Urothelium cell line (cell line): Measurements from ENCODE around the gene MOCS3.
A peak's percentile ranks its signal among the peaks of the same experiment; 100 is the strongest.

ENCODE experiments used
- DNase-seq: peaks from one replicate; pipeline ENCODE4 v3.0.0; 2011; ENCODE audit warnings: low spot score, mixed read lengths
- FAIRE-seq: peaks from 2 replicates; lab custom pipeline; 2011; peaks lifted over from hg19 to GRCh38; lab: Jason Lieb, UNC

MOCS3 gene, protein sequence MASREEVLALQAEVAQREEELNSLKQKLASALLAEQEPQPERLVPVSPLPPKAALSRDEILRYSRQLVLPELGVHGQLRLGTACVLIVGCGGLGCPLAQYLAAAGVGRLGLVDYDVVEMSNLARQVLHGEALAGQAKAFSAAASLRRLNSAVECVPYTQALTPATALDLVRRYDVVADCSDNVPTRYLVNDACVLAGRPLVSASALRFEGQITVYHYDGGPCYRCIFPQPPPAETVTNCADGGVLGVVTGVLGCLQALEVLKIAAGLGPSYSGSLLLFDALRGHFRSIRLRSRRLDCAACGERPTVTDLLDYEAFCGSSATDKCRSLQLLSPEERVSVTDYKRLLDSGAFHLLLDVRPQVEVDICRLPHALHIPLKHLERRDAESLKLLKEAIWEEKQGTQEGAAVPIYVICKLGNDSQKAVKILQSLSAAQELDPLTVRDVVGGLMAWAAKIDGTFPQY

DNA sequence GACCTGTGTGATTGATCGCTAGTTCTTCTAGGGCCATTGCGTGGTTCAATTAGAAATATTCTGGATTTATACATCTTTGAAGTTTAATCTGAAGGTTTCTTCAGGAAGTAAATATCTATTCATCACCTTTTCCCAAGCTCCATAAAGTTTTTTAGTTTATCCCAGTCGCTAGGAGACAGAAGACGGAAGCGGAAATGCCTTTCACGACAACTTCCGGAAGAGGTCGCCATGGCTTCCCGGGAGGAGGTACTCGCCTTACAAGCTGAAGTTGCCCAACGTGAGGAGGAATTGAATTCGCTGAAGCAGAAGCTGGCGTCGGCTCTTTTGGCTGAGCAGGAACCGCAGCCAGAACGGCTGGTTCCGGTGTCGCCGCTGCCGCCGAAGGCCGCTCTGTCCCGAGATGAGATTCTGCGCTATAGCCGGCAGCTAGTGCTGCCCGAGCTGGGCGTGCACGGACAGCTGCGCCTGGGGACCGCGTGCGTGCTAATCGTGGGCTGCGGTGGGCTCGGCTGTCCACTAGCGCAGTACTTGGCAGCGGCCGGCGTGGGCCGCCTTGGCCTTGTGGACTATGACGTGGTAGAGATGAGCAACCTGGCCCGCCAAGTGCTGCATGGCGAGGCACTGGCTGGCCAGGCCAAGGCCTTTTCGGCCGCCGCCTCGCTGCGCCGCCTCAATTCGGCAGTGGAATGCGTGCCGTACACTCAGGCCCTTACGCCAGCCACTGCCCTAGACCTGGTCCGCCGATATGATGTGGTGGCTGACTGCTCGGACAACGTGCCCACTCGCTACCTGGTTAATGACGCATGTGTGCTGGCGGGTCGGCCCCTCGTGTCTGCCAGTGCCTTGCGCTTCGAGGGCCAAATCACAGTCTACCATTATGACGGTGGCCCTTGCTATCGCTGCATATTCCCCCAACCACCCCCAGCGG is at the start of gene MOCS3:
Gene MOCS3, plus strand, starts transcription at position 204 of the 928 bp plus-strand sequence. Its CDS starts 25 bp downstream, at position 229.
- DNase-seq (peak; percentile 92), FAIRE-seq (peak; percentile 87)

DNA sequence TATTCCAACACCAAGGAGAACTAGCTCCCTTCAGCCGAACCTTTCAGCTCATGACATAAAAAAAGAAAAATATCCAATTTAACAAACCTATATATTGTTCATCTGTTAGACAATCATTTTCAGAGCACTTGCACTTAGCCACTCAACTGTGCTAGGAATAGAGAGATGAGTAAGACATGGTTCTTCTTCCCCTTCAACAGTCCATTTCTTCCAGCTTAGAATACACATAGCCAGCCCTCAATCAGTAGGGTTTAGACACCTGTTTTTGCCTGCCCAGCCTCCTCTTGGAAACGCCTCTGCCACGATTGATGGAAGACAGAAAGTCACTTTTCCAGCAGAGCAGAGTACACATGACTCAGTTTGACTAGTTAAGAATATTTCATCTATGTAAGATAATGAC is 49.2 kb upstream of the MOCS3 start:
- no peak for FAIRE-seq

DNA sequence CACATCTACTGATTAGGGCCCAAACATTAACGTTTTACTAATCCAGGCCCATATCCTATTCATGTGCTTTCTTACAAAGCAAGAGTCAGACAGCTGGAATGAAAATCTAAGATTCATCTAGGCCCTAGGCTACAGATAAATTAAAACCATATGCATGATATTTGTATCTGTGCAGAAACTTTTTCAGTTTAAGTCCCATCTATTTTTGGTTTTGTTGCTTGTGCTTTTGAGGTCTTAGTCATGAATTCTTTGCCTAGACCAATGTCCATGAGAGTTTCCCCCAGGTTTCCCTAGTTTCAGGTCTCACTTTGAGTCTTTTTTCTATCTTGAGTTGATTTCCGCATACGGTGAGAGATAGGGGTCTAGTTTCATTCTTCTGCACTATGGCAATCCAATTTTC is 47.6 kb upstream of the MOCS3 start:
- DNase-seq (no peak), FAIRE-seq (no peak)

More for the DNA sequence above, 49.2 kb upstream of the MOCS3 start:
- DNase-seq, result no peak

DNA sequence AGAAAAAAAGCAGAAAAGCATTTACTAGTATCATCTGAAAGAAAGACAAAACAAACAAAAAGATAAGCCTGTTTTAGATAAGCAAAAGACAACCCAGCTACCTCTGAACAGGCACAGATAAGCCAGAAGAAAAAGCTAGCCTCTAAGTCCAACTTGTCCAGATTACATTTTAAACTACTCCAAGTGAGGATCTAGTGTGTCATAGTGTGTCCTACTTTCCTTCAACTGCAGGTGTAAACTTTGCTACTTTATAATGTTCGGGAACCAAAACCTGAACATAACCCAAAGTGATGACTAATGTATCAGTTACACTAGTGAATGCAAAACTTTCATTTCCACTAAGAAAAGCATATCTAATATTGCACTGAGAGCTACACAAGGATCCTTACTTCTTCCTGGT is 46.9 kb upstream of the MOCS3 start:
- no peak for DNase-seq
- FAIRE-seq, result no peak

DNA sequence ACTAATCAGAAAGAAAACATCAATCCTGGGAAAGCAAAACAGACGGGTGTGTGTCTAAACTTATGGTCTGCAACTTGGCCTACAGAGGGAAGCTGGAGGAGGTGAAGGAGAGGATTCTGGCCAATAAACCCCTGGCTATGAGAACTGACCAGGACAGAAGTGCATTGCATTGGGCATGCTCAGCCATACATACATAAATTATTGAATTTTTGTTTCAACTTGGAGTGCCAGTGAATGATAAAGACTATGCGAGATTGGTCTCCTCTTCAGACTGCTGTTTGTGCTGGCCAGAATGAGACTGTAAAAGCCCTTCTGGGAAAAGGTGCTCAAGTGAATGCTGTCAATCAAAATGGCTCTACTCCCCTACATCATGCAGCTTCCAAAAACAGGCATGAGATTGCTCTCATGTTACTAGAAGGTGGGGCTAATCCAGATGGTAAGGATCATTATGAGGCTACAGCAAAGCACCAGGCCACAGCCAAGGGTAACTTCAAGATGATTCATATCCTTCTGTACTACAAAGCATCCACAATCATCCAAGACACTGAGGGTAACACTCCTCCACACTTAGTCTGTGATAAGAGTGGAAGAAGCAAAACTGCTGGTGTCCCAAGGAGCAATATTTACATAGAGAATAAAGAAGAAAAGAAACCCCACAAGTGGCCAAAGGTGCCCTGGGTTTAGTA is 44.8 kb upstream of the MOCS3 start:
- FAIRE-seq, result no peak
- DNase-seq, result no peak

DNA sequence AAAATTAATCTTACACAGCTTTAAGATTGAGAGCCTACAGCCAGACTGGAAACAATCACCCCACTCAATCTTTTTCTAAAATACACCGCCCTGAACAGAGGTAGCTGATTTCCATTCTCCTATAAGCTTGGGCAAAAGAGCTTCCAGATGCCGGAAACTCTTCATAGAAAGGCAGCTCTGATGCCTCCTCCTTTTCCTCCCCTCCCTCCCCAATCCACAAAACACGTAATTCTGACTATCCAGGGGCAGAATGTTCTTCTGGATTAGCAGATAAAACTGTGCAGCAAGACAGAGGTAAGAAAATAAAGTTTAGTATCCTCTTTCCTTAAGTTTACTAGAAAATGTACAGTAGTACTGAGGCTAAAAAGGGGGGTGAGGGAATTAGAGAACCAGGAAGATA is 43.2 kb upstream of the MOCS3 start:
- FAIRE-seq (no peak), DNase-seq (no peak)

DNA sequence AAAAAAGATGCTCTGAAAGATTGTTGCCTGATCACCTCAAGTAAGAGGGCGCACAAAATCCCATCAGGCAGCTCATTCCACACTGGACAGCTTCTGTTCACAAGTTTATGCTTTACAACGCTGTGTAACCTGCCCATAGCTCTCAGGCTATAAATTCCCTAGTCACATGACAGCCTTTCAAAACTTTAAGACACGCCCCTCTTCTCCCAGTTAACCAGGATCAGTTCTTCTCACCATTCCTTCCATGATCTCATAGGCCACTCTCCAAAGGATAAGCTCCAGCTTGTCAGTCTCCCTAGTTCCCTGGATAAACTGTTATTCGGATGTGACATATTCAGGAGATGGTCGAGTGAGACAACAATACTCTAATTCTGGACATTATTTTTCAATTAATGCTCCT is 42.4 kb upstream of the MOCS3 start:
- DNase-seq (no peak), FAIRE-seq (no peak)

DNA sequence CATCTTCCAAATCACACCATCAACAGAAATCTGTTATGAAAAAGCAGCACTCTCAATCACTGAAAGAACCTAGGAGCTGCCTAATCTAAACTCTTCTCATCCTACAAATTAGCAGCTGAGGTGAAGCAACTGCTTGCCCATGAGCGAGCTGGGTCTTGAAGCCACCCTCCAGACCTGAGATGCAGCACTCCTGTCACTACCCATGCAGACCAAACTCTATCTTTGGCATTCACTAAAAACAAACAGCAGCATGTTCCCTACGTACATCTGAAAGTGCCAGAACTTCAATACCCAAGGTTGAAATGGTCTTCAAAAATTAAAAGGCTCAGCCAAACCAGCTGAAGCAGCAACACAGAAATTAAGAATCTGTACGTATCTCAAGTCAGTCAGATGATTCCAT is 41.7 kb upstream of the MOCS3 start:
- FAIRE-seq (peak; percentile 40), DNase-seq (no peak)

DNA sequence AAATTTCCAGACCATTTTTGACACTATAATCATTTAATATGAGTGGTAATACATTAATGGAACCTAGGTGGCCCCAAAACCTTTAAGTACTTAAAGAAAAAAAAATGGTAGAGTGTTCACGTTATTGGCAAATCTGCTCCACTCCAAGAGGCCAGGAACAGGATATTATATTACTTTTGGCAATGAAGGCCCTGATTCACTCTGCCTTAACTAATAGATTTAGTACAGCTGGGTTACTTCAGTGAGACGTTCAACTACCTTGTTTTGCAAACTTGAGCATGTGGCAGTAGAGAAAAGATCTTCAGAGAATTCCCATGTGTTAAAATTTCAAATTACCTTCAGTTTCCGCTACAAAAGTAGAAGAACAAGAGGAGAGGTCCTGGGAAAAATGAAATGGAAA is 40.2 kb upstream of the MOCS3 start:
- FAIRE-seq, result no peak
- no peak for DNase-seq

DNA sequence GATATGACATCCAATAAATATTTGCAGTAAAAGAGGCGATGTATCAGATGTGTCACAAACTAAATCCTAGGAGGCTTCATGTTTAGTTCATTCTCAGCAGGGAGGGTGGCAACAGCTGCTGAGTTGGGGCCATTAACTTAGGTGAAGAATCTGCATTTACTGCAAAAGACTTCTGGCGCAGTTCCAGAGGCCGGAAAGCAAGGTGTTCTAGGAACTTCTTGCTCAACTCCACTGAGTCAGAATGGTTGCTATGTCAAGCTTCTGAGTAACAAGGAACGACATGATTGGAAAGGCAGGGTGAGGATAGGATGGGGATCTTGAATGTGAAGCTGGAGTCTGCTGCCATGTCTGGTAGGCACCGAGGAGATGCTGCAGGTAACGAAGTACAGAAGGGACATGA is 39.1 kb upstream of the MOCS3 start:
- no peak for FAIRE-seq
- DNase-seq, result no peak

DNA sequence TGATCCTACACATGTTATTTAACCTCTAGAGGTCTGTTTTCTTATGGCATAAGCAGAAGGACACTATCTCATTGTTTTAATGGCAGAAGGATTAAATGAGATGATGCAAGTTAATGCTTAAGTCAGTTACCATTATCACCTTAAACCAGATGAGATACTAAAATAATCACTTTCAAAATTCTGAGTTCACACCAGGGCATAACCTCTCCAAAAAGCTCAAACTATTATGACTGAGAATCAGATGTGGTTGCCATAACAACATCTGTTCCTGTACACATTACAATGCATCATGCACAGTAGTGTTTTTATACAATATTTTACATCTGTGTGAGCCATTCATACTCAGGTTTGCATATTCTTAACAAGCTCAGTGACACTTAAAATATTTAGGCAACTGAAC is 37.6 kb upstream of the MOCS3 start:
- DNase-seq, result no peak
- no peak for FAIRE-seq

DNA sequence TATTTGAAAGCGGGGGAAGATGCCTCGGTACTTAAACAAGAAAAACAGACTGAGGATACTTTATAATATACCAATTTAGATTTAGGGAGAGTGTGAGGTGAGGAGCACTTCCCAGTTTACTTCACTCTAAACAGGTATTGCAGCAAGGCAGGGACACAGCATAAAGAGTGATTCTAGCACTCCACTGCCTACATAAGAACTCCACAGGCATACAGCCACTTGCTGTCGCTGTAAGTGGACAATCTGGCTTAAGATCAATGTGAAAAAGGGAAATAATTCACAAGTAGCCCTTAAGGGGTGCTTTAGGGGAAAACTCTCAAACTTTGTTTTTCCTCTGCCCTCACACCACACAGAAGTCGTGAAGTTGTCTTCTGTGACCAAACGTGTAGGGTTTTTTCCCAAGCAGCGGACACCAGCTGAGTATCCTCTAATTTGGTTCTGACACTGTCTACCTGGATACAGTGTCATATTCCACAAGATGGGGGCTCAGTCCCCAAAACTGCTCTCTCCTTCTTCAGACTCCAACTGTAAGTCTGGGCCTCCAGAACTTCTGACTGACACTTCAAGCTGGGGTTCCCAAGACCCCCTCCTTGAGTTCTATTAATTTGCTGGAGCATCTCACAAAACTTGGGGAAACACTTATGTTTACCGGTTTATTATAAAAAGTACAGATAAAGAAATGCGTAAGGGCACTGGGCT is 36.7 kb upstream of the MOCS3 start:
- DNase-seq (no peak), FAIRE-seq (no peak)

DNA sequence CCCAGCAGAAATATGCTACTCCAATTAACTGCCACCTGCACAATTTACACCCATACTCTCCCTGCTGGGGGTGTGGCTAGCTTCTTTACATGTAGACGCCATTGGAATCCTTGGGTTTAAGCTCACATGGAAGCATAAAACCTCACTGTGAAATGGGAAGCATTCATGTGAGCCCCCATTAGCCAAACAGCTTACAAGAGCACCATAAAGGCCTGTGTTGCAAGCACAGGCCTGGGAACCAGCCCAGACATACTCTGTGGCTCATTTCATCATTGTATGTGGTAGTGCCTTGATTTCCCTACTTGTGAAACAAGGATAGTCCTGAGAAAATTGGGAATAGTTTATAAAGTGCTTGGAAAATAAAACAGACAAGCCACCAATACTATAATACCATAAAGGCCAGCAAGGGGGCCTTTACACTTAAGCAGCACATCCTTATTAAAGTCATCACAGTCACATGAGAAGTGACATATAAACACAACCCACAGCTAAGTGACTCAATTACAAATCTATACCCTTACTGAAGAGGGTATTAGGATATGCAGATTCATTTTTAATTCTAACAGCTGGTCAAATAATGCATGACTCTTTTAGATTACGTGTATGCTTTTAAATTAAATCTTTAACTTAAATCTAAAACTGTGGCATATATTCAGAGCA is 34.2 kb upstream of the MOCS3 start:
- FAIRE-seq (no peak), DNase-seq (no peak)

DNA sequence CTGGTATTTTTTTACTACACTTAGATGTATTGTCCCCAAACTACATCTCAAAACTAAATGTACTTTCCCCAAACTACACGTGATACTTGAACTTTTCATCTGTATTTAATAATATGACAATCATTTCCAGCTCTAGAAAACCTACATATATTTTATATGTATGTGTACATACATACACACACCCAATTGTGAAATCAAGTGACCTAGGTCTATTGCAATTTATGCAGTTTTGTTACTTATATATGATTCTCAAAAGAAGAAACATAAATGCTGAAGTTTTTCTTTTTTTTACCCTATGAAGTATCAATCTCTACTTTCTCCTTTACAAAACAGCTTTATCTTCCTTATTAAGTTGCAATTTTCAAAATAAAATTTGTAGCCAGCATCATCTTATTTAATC is 32.1 kb upstream of the MOCS3 start:
- FAIRE-seq (no peak), DNase-seq (no peak)

DNA sequence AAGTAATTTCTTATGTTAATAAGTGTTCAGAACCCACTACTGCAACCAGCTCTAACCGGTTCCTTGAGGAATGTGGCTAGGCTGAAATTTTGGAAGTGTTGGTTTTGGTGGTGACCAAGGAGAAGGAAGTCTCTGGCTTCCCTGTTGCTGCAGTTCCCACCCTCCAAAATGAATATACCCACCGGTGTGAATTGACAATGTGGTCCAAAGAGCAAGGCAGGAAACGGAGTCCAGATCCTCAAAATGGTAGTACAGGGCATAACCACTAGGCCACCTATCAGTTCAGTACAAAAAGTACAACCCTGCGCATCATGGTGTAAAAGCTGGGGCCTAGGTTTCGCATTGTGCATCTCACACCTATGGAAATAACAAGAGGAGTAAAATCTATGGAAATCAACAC is 30.1 kb upstream of the MOCS3 start:
- FAIRE-seq (no peak), DNase-seq (no peak)

DNA sequence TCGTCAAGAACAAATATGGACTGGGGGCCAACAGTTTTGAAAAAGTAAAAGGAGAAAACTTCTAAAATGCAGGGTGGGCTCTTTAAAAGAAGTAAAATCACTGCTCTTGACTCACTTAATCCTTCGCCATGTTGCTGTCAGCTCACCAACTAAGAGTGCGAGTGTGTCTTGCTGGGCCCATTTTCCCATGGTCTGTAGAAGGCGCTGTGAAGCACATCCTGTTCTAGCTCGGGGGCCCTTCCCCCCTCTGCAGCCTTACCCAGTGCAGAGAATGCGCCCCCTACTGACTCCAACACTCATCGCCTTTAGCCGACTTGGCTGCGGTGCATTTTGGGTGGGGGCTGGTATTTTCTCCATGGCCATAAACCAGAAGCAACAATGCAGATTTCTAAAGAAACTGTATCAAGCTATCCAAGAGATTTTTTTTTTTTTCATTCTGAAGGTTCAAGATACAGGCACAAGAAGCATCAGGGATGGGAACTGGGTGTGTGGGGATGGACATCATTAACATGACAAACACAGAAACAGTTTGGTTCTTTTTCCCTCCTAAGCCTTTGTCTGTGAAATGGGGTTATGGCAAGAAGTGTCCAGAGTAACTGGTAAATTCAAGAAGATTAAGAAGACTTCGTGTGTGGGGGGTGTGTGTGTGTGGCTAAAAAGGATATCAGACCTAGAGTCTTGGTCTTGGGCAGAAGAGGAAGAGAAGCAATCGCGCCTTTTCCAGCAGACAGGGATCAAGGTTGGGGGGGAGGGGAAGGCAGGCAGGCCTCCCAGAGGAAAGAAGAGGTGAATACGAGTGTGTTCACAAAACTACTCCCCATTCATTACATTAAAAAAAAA is 29.1 kb upstream of the MOCS3 start:
- DNase-seq, result peak; percentile 96
- no peak for FAIRE-seq

DNA sequence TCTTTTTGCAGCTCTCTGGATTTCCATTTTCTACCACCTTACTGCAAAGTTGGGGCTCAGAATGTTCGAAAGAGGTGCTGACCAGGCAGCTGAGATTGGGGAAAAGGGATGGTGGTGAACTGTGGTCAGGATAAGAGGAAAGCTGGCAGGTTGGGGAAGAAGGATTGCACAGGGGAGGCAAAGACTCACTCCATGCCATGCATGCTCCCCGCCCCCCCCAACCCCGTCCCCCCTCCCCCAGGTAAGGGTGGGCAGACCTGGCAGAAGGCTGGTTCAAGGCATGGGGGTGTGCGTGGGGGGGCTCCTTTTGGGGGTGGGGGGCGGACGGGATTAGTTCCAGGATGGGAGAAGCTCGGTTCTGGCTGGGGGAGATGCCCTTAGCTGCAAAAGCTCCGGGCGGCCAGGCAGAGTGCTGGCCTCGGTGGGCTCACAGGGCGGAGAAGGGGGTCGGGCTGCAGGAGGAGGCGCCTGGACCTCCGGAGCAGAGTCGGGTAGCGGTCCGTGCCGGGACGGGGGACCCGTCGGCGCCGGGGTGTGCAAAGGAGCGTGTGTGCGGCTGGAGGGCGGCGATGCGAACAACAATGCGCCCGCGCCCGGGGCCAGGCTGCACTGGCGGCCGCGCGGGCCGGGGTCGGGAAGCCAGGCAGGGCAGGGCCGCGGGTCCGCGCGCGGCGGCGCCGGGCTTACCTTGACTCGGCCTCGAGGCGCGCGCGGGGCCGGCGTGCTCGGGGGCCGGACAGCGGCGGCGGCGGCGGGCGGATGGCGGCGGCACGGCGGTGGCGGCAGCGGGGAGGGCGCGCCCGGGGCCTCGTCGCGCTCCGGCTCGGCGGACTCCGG is 28.3 kb upstream of the MOCS3 start:
- DNase-seq, result peak; percentile 54
- FAIRE-seq, result no peak

DNA sequence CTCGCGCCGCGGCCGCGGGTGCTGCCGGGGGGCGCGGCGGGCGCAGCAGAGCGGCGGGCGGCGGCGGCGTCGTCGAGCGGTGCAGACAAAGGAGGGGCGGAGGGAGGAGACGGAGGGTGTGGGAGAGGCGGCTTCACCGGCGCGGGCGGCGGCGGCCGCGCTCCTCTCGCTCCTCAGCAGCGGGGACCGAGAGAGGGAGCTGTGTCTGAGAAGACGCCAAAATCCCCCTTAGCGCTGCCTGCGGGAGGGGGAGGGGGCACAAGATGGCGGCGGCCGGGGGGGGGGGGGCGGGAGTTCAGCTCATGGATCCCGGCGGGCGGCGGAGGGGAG is 27.7 kb upstream of the MOCS3 start:
- no peak for FAIRE-seq
- DNase-seq, result peak; percentile 75
